A549 (cell line): ENCODE measurements around the gene HLCS.

Source experiments
- POLR2A ChIP-seq: IDR thresholded peaks from 2 replicates; pipeline ENCODE4 v1.6.1; 2012; ENCODE audit warnings: mild to moderate bottlenecking, low read length
- TF ChIP-seq, protein P1 (sequence below): fragments of >200 bp; sonication (Bioruptor Twin); formaldehyde crosslinking; IDR thresholded peaks from 3 replicates; pipeline ENCODE4 v1.5.1; 2016
- TF ChIP-seq, protein P2 (sequence below): fragments of 150-350 bp; IDR thresholded peaks from 2 replicates; pipeline ENCODE4 v1.6.1; 2014; ENCODE audit warnings: low read depth, mild to moderate bottlenecking, low read length
- TF ChIP-seq, protein P3 (sequence below): fragments of 450-650 bp; IDR thresholded peaks from 2 replicates; pipeline ENCODE4 v1.6.1; 2014; ENCODE audit warnings: antibody characterized with exemption
- TF ChIP-seq, protein P4 (sequence below): fragments of 200-600 bp; sonication (generic); IDR thresholded peaks from 2 replicates; pipeline ENCODE4 v1.6.1; 2016; ENCODE audit warnings: antibody characterized with exemption, mild to moderate bottlenecking, moderate library complexity

DNA sequence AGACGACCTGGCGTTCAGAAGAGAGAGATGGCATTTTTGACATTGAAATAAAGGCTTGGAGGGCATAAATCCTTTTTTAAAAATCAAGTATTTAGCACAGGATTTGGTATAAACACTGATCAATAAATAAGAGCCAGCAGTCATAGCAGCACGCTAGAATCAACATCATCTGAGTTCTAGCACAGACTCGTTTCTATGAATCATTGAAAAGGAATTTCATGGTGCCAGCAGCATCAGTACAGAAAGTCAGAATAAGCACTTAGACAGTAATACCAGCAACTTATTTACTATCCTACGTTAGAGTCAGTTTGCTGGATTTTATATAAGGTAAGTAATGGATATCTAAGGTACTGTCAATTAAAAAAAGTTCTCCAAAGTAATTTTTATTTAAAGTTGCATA lies 119.3 kb downstream of the HLCS start:
- TF ChIP-seq, protein P1, sequence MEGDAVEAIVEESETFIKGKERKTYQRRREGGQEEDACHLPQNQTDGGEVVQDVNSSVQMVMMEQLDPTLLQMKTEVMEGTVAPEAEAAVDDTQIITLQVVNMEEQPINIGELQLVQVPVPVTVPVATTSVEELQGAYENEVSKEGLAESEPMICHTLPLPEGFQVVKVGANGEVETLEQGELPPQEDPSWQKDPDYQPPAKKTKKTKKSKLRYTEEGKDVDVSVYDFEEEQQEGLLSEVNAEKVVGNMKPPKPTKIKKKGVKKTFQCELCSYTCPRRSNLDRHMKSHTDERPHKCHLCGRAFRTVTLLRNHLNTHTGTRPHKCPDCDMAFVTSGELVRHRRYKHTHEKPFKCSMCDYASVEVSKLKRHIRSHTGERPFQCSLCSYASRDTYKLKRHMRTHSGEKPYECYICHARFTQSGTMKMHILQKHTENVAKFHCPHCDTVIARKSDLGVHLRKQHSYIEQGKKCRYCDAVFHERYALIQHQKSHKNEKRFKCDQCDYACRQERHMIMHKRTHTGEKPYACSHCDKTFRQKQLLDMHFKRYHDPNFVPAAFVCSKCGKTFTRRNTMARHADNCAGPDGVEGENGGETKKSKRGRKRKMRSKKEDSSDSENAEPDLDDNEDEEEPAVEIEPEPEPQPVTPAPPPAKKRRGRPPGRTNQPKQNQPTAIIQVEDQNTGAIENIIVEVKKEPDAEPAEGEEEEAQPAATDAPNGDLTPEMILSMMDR = no peak
- TF ChIP-seq, protein P2, sequence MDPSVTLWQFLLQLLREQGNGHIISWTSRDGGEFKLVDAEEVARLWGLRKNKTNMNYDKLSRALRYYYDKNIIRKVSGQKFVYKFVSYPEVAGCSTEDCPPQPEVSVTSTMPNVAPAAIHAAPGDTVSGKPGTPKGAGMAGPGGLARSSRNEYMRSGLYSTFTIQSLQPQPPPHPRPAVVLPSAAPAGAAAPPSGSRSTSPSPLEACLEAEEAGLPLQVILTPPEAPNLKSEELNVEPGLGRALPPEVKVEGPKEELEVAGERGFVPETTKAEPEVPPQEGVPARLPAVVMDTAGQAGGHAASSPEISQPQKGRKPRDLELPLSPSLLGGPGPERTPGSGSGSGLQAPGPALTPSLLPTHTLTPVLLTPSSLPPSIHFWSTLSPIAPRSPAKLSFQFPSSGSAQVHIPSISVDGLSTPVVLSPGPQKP = no peak
- TF ChIP-seq, protein P3, sequence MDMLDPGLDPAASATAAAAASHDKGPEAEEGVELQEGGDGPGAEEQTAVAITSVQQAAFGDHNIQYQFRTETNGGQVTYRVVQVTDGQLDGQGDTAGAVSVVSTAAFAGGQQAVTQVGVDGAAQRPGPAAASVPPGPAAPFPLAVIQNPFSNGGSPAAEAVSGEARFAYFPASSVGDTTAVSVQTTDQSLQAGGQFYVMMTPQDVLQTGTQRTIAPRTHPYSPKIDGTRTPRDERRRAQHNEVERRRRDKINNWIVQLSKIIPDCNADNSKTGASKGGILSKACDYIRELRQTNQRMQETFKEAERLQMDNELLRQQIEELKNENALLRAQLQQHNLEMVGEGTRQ = no peak
- no peak for TF ChIP-seq POLR2A
- TF ChIP-seq, protein P4, sequence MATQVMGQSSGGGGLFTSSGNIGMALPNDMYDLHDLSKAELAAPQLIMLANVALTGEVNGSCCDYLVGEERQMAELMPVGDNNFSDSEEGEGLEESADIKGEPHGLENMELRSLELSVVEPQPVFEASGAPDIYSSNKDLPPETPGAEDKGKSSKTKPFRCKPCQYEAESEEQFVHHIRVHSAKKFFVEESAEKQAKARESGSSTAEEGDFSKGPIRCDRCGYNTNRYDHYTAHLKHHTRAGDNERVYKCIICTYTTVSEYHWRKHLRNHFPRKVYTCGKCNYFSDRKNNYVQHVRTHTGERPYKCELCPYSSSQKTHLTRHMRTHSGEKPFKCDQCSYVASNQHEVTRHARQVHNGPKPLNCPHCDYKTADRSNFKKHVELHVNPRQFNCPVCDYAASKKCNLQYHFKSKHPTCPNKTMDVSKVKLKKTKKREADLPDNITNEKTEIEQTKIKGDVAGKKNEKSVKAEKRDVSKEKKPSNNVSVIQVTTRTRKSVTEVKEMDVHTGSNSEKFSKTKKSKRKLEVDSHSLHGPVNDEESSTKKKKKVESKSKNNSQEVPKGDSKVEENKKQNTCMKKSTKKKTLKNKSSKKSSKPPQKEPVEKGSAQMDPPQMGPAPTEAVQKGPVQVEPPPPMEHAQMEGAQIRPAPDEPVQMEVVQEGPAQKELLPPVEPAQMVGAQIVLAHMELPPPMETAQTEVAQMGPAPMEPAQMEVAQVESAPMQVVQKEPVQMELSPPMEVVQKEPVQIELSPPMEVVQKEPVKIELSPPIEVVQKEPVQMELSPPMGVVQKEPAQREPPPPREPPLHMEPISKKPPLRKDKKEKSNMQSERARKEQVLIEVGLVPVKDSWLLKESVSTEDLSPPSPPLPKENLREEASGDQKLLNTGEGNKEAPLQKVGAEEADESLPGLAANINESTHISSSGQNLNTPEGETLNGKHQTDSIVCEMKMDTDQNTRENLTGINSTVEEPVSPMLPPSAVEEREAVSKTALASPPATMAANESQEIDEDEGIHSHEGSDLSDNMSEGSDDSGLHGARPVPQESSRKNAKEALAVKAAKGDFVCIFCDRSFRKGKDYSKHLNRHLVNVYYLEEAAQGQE = no peak
